Spinal cord (tissue), 10 donors: Measurements from ENCODE around the gene SPCS2. TPM values are rescaled to one million over a fixed set of nuclear protein-coding genes. Genes with fewer than 3 reads are reported as not detected.

Source experiments
- DNase-seq, 6 donors: peaks; one replicate each; pipeline versions ENCODE4 v3.0.0 to v3.0.0-alpha.2; 2013 to 2015; ENCODE audit warnings: low spot score in 6 of 6, low read depth in 4 of 6
- H3K27ac ChIP-seq: one replicate; pipeline ENCODE4 v1.5.1; 2013; ENCODE audit warnings: low read depth, low read length, control low read depth
- H3K27me3 ChIP-seq: one replicate; pipeline ENCODE4 v1.6.1; 2013; ENCODE audit warnings: low read length; ENCODE audit not compliant: control insufficient read depth, insufficient read depth
- H3K36me3 ChIP-seq: one replicate; pipeline ENCODE4 v1.6.1; 2013; ENCODE audit warnings: low read length; ENCODE audit not compliant: control insufficient read depth, insufficient read depth
- H3K4me1 ChIP-seq: one replicate; pipeline ENCODE4 v1.6.1; 2013; ENCODE audit warnings: low read length; ENCODE audit not compliant: control insufficient read depth, insufficient read depth
- H3K4me3 ChIP-seq: one replicate; pipeline ENCODE4 v1.5.1; 2013; ENCODE audit warnings: low read depth, low read length, control low read depth
- H3K9me3 ChIP-seq: one replicate; pipeline ENCODE4 v1.6.1; 2013; ENCODE audit warnings: low read length; ENCODE audit not compliant: control insufficient read depth, insufficient read depth
- WGBS: methylation state at CpG from one replicate; pipeline ENCODE4 v1.1.5; 2013; ENCODE audit warnings: missing lambda C conversion rate; ENCODE audit not compliant: insufficient coverage; 5-methylcytosine and 5-hydroxymethylcytosine counted together
- polyA plus RNA-seq, 2 donors: library from polyadenylated mRNA; unstranded; fragments of 120-200 nt; gene quantifications; one replicate each; pipeline ENCODE4 v1.2.1, GENCODE V29; 2013; ENCODE audit not compliant: insufficient read length in 2 of 2
- total RNA-seq, 2 donors: library from RNA; depleted of rRNA in 1 of 2; stranded (reverse); fragments of 120-200 nt in 1 of 2; fragments of >200 nt in 1 of 2; gene quantifications; one replicate each; pipeline versions ENCODE4 v1.2.3 to v1.2.4, GENCODE V29; 2013 to 2014
- donor health status: healthy.

SPCS2 gene
- total and polyA plus RNA-seq, 4 donors, result 38.2 to 296 (median 168) TPM

GRCh38 chr11:74942073-74942759 is 6.8 kb upstream of the SPCS2 start:
- WGBS, result 89% methylated on average over 5 of the region's 5 CpGs
- H3K4me3 ChIP-seq, result no peak overlapping the region
- no peaks in the 10 kb centered on the region for H3K4me1 ChIP-seq
- H3K9me3 ChIP-seq, result no peaks in the 10 kb centered on the region
- no peak overlapping the region for H3K27ac ChIP-seq
- peaks cover 11% of the 10 kb centered on the region for H3K36me3 ChIP-seq
- H3K27me3 ChIP-seq, result no peaks in the 10 kb centered on the region
- DNase-seq, result no peak

GRCh38 chr11:74948546-74948897 is 544 bp upstream of the SPCS2 start:
- H3K4me1 ChIP-seq, result peaks cover 12% of the 10 kb centered on the region
- no peaks in the 10 kb centered on the region for H3K27me3 ChIP-seq
- WGBS, result 0% methylated on average over 7 of the region's 9 CpGs
- no peaks in the 10 kb centered on the region for H3K36me3 ChIP-seq
- DNase-seq, result no peak
- peak overlapping the region; percentile 84 for H3K27ac ChIP-seq
- H3K4me3 ChIP-seq, result peak overlapping the region; percentile 98
- no peaks in the 10 kb centered on the region for H3K9me3 ChIP-seq

GRCh38 chr11:74949753-74950137 is 679 bp downstream of the SPCS2 start:
- Histone ChIP-seq H3K4me1 (peaks cover 12% of the 10 kb centered on the region), H3K27me3 (no peaks in the 10 kb centered on the region), H3K27ac (peak overlapping the region; percentile 78), H3K36me3 (no peaks in the 10 kb centered on the region), H3K9me3 (no peaks in the 10 kb centered on the region), H3K4me3 (peak overlapping the region; percentile 98)
- WGBS, result 0% methylated on average over 1 of the region's 6 CpGs
- DNase-seq, result peak in 2 of 6 donors; percentile 11 to 28

GRCh38 chr11:74950374-74950969 is 1.4 kb downstream of the SPCS2 start:
- no peak for DNase-seq
- Histone ChIP-seq H3K9me3 (no peaks in the 10 kb centered on the region), H3K27ac (no peak overlapping the region), H3K27me3 (no peaks in the 10 kb centered on the region), H3K4me1 (peaks cover 12% of the 10 kb centered on the region), H3K4me3 (peak overlapping the region; percentile 98), H3K36me3 (no peaks in the 10 kb centered on the region)
- WGBS, result 52% methylated on average over 2 of the region's 2 CpGs

GRCh38 chr11:74951226-74951625 is 2.2 kb downstream of the SPCS2 start:
- no peaks in the 10 kb centered on the region for H3K9me3 ChIP-seq
- H3K27ac ChIP-seq, result no peak overlapping the region
- no peak for DNase-seq
- no peak overlapping the region for H3K4me3 ChIP-seq
- no peaks in the 10 kb centered on the region for H3K27me3 ChIP-seq
- WGBS, result 94% methylated on average over 7 of the region's 8 CpGs
- no peaks in the 10 kb centered on the region for H3K36me3 ChIP-seq
- peaks cover 12% of the 10 kb centered on the region for H3K4me1 ChIP-seq

- Histone ChIP-seq H3K9me3 (no peaks in the 10 kb centered on the region), H3K4me3 (no peak overlapping the region), H3K4me1 (peaks cover 12% of the 10 kb centered on the region), H3K27me3 (no peaks in the 10 kb centered on the region), H3K36me3 (no peaks in the 10 kb centered on the region), H3K27ac (no peak overlapping the region)
- no peak for DNase-seq
- WGBS, result 92% methylated on average over 2 of the region's 2 CpGs
Measured at GRCh38 chr11:74952752-74953151, 3.7 kb downstream of the SPCS2 start.

GRCh38 chr11:74953451-74953850 is 4.4 kb downstream of the SPCS2 start:
- no CpG with 5 or more reads among the region's 5 CpGs for WGBS
- H3K4me1 ChIP-seq, result peaks cover 12% of the 10 kb centered on the region
- H3K4me3 ChIP-seq, result no peak overlapping the region
- H3K27ac ChIP-seq, result no peak overlapping the region
- H3K36me3 ChIP-seq, result no peaks in the 10 kb centered on the region
- no peaks in the 10 kb centered on the region for H3K27me3 ChIP-seq
- DNase-seq, result peak in 1 of 6 donors; percentile 18
- H3K9me3 ChIP-seq, result no peaks in the 10 kb centered on the region

- no peaks in the 10 kb centered on the region for H3K27me3 ChIP-seq
- no peak overlapping the region for H3K4me3 ChIP-seq
- H3K4me1 ChIP-seq, result peaks cover 12% of the 10 kb centered on the region
- no peak overlapping the region for H3K27ac ChIP-seq
- DNase-seq, result no peak
- no CpG with 5 or more reads among the region's 1 CpG for WGBS
- no peaks in the 10 kb centered on the region for H3K36me3 ChIP-seq
- no peaks in the 10 kb centered on the region for H3K9me3 ChIP-seq
Measured at GRCh38 chr11:74954199-74954598, 5.1 kb downstream of the SPCS2 start.

- Histone ChIP-seq H3K4me3 (no peak overlapping the region), H3K36me3 (no peaks in the 10 kb centered on the region), H3K27me3 (no peaks in the 10 kb centered on the region), H3K27ac (no peak overlapping the region), H3K4me1 (peaks cover 1% of the 10 kb centered on the region), H3K9me3 (no peaks in the 10 kb centered on the region)
- DNase-seq, result peak in 1 of 6 donors; percentile 4
- 80% methylated on average over 3 of the region's 4 CpGs for WGBS
Measured at GRCh38 chr11:74956397-74957015, 7.4 kb downstream of the SPCS2 start.
